ENCODE measurements around the gene CYTL1.
"Not testable (repeated sequence)": the region's sequence is repeated elsewhere in the genome, so short reads cannot be mapped to it uniquely, and the experiment has no call there.

Gene CYTL1

GRCh38 chr4:5019796-5020195 is 538 bp upstream of the CYTL1 start:
- Histone ChIP-seq H3K9ac (ENCODE audit: low read length) (no peak overlapping the region), H3K27ac (ENCODE audit: low read depth, low read length) (no peak overlapping the region), H3K36me3 (ENCODE audit: control insufficient read depth, insufficient read depth, low read length) (no peaks in the 10 kb centered on the region), H3K9me3 (ENCODE audit: control insufficient read depth, insufficient read depth, low read depth, low read length) (no peaks in the 10 kb centered on the region), H3K27me3 (ENCODE audit: control insufficient read depth, insufficient read depth, low read length) (peaks cover 5% of the 10 kb centered on the region; the same call in 1 of the 2 replicates), H3K4me1 (ENCODE audit: control insufficient read depth, insufficient read depth, low read length) (peaks cover 12% of the 10 kb centered on the region), H3K4me3 (ENCODE audit: low read depth, low read length) (peak overlapping the region; percentile 38; the same call in 1 of the 2 replicates)

DNA sequence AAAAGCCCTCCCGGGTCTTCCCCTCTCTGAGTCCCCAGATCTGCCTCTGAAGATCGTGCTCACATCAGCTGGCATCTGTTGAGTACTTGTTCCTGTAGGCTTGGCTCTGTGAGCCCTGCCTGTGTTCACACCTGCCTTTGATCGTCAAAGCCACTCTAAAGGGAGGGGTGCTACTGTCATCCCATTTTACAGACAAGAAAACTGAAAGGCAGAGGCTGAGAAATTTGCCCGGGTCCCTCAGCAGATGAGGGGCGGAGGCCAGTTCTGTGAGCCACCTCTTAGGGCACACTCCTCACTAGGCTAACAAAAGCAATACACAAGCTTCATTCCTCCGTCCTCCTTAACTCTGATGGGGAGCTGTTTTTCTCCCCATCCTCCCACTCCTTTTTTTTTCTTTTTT is 655 bp downstream of the CYTL1 start:
- Histone ChIP-seq H3K9me3 (ENCODE audit: control insufficient read depth, insufficient read depth, low read depth, low read length) (no peaks in the 10 kb centered on the region), H3K27ac (ENCODE audit: low read depth, low read length) (no peak overlapping the region), H3K4me1 (ENCODE audit: control insufficient read depth, insufficient read depth, low read length) (peaks cover 12% of the 10 kb centered on the region), H3K9ac (ENCODE audit: low read length) (no peak overlapping the region), H3K36me3 (ENCODE audit: control insufficient read depth, insufficient read depth, low read length) (no peaks in the 10 kb centered on the region), H3K27me3 (ENCODE audit: control insufficient read depth, insufficient read depth, low read length) (peaks cover 8% of the 10 kb centered on the region; the same call in 1 of the 2 replicates), H3K4me3 (ENCODE audit: low read depth, low read length) (no peak overlapping the region; the same call in 1 of the 2 replicates)

GRCh38 chr4:5018096-5018495 is 1.2 kb downstream of the CYTL1 start:
- Histone ChIP-seq H3K9ac (ENCODE audit: low read length) (no peak overlapping the region), H3K4me1 (ENCODE audit: control insufficient read depth, insufficient read depth, low read length) (peaks cover 12% of the 10 kb centered on the region), H3K27me3 (ENCODE audit: control insufficient read depth, insufficient read depth, low read length) (peaks cover 8% of the 10 kb centered on the region; the same call in 1 of the 2 replicates), H3K27ac (ENCODE audit: low read depth, low read length) (no peak overlapping the region), H3K36me3 (ENCODE audit: control insufficient read depth, insufficient read depth, low read length) (no peaks in the 10 kb centered on the region), H3K4me3 (ENCODE audit: low read depth, low read length) (no peak overlapping the region; the same call in 1 of the 2 replicates), H3K9me3 (ENCODE audit: control insufficient read depth, insufficient read depth, low read depth, low read length) (no peaks in the 10 kb centered on the region)

GRCh38 chr4:5014007-5014682 is 5.1 kb downstream of the CYTL1 start:
- Histone ChIP-seq H3K4me3 (ENCODE audit: low read depth, low read length) (no peak overlapping the region), H3K9ac (ENCODE audit: low read length) (no peak overlapping the region), H3K27me3 (ENCODE audit: control insufficient read depth, insufficient read depth, low read length) (peaks cover 12% of the 10 kb centered on the region; the same call in 1 of the 2 replicates), H3K27ac (ENCODE audit: low read depth, low read length) (no peak overlapping the region), H3K36me3 (ENCODE audit: control insufficient read depth, insufficient read depth, low read length) (no peaks in the 10 kb centered on the region), H3K4me1 (ENCODE audit: control insufficient read depth, insufficient read depth, low read length) (peaks cover 8% of the 10 kb centered on the region), H3K9me3 (ENCODE audit: control insufficient read depth, insufficient read depth, low read depth, low read length) (peaks cover 4% of the 10 kb centered on the region; the same call in 1 of the 2 replicates)

GRCh38 chr4:5012958-5013357 is 6.3 kb downstream of the CYTL1 start:
- H3K36me3 ChIP-seq (ENCODE audit: control insufficient read depth, insufficient read depth, low read length), result no peaks in the 10 kb centered on the region
- H3K27ac ChIP-seq (ENCODE audit: low read depth, low read length), result no peak overlapping the region
- peaks cover 12% of the 10 kb centered on the region; the same call in 1 of the 2 replicates for H3K27me3 ChIP-seq (ENCODE audit: control insufficient read depth, insufficient read depth, low read length)
- peaks cover 4% of the 10 kb centered on the region; the same call in 1 of the 2 replicates for H3K9me3 ChIP-seq (ENCODE audit: control insufficient read depth, insufficient read depth, low read depth, low read length)
- no peak overlapping the region for H3K9ac ChIP-seq (ENCODE audit: low read length)
- H3K4me1 ChIP-seq (ENCODE audit: control insufficient read depth, insufficient read depth, low read length), result peaks cover under 1% of the 10 kb centered on the region; the same call in 1 of the 2 replicates
- no peak overlapping the region for H3K4me3 ChIP-seq (ENCODE audit: low read depth, low read length)

GRCh38 chr4:5012244-5012898 is 6.9 kb downstream of the CYTL1 start:
- no peaks in the 10 kb centered on the region for H3K36me3 ChIP-seq (ENCODE audit: control insufficient read depth, insufficient read depth, low read length)
- no peak overlapping the region for H3K9ac ChIP-seq (ENCODE audit: low read length)
- H3K9me3 ChIP-seq (ENCODE audit: control insufficient read depth, insufficient read depth, low read depth, low read length), result peaks cover 4% of the 10 kb centered on the region; the same call in 1 of the 2 replicates
- no peak overlapping the region for H3K4me3 ChIP-seq (ENCODE audit: low read depth, low read length)
- no peak overlapping the region for H3K27ac ChIP-seq (ENCODE audit: low read depth, low read length)
- H3K27me3 ChIP-seq (ENCODE audit: control insufficient read depth, insufficient read depth, low read length), result peaks cover 12% of the 10 kb centered on the region; the same call in 1 of the 2 replicates
- no peaks in the 10 kb centered on the region for H3K4me1 ChIP-seq (ENCODE audit: control insufficient read depth, insufficient read depth, low read length)

DNA sequence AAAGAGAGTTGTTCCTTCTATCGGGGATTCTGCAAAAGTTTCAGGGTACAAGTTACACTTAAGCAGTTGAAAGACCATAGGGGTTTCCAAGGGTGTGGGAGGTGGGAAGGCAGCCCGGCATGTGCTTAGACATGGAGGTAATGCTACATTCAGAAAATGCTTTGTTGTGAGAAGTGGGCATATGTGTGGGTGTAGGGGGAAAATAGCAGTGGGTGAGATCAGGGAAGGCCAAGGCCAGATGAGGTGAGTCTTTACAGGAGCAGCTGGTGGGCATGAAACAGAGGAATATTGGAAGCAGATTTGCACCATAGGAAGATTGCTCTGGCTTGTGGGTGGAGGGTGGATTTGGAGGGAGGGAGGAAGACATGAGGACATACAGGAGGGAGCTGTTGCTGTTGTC is 8.3 kb downstream of the CYTL1 start:
- H3K9me3 ChIP-seq (ENCODE audit: control insufficient read depth, insufficient read depth, low read depth, low read length), result peaks cover 4% of the 10 kb centered on the region; the same call in 1 of the 2 replicates
- no peaks in the 10 kb centered on the region for H3K4me1 ChIP-seq (ENCODE audit: control insufficient read depth, insufficient read depth, low read length)
- no peaks in the 10 kb centered on the region for H3K36me3 ChIP-seq (ENCODE audit: control insufficient read depth, insufficient read depth, low read length)
- no peak overlapping the region for H3K9ac ChIP-seq (ENCODE audit: low read length)
- no peak overlapping the region for H3K4me3 ChIP-seq (ENCODE audit: low read depth, low read length)
- peaks cover 8% of the 10 kb centered on the region; the same call in 1 of the 2 replicates for H3K27me3 ChIP-seq (ENCODE audit: control insufficient read depth, insufficient read depth, low read length)
- H3K27ac ChIP-seq (ENCODE audit: low read depth, low read length), result no peak overlapping the region

DNA sequence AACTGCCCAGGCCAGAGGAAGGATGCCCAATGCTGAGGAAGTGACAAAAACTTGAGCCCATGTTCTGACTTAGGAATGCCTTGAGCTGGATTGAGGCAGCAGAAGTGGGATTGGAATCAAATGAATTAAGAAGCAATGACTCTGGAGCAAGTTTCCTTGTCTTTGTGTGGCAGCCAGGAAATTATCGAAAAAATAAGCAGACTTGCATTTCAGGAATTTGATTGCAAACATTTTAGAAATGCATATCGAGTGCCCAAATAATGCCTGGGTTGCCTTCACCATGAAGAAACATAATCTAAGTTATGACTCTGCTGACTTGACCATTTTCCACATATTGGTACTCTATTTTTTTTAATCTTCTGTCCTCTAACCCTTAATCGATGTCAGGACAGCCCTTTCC is 9.5 kb downstream of the CYTL1 start:
- Histone ChIP-seq H3K27ac (ENCODE audit: low read depth, low read length) (no peak overlapping the region), H3K27me3 (ENCODE audit: control insufficient read depth, insufficient read depth, low read length) (peaks cover 8% of the 10 kb centered on the region; the same call in 1 of the 2 replicates), H3K9ac (ENCODE audit: low read length) (no peak overlapping the region), H3K4me1 (ENCODE audit: control insufficient read depth, insufficient read depth, low read length) (no peaks in the 10 kb centered on the region), H3K36me3 (ENCODE audit: control insufficient read depth, insufficient read depth, low read length) (no peaks in the 10 kb centered on the region), H3K4me3 (ENCODE audit: low read depth, low read length) (no peak overlapping the region), H3K9me3 (ENCODE audit: control insufficient read depth, insufficient read depth, low read depth, low read length) (peaks cover 4% of the 10 kb centered on the region; the same call in 1 of the 2 replicates)

DNA sequence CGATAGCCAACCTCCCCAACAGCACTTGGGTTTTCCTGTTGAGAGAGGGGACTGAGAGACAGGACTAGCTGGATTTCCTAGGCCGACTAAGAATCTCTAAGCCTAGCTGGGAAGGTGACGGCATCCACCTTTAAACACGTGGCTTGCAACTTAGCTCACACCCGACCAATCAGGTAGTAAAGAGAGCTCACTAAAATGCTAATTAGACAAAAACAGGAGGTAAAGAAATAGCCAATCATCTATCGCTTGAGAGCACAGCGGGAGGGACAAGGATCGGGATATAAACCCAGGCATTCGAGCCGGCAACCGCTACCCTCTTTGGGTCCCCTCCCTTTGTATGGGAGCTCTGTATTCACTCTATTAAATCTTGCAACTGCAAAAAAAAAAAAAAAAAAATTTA is 12.3 kb downstream of the CYTL1 start:
- H3K9me3 ChIP-seq (ENCODE audit: control insufficient read depth, insufficient read depth, low read depth, low read length); H3K27me3 ChIP-seq (ENCODE audit: control insufficient read depth, insufficient read depth, low read length); H3K9ac ChIP-seq (ENCODE audit: low read length); H3K4me3 ChIP-seq (ENCODE audit: low read depth, low read length); H3K27ac ChIP-seq (ENCODE audit: low read depth, low read length); H3K4me1 ChIP-seq (ENCODE audit: control insufficient read depth, insufficient read depth, low read length); H3K36me3 ChIP-seq (ENCODE audit: control insufficient read depth, insufficient read depth, low read length): not testable (repeated sequence)

- Histone ChIP-seq H3K9me3 (ENCODE audit: control insufficient read depth, insufficient read depth, low read depth, low read length) (no peaks in the 10 kb centered on the region), H3K27me3 (ENCODE audit: control insufficient read depth, insufficient read depth, low read length) (peaks cover 3% of the 10 kb centered on the region)
Measured at GRCh38 chr4:5004496-5004895, 14.8 kb downstream of the CYTL1 start.

GRCh38 chr4:5003918-5004317 is 15.3 kb downstream of the CYTL1 start:
- H3K4me3 ChIP-seq (ENCODE audit: low read depth, low read length), result no peak overlapping the region
- H3K4me1 ChIP-seq (ENCODE audit: control insufficient read depth, insufficient read depth, low read length), result no peaks in the 10 kb centered on the region
- no peak overlapping the region for H3K27ac ChIP-seq (ENCODE audit: low read depth, low read length)
- H3K9ac ChIP-seq (ENCODE audit: low read length), result no peak overlapping the region
- H3K9me3 ChIP-seq (ENCODE audit: control insufficient read depth, insufficient read depth, low read depth, low read length), result no peaks in the 10 kb centered on the region
- peaks cover 3% of the 10 kb centered on the region for H3K27me3 ChIP-seq (ENCODE audit: control insufficient read depth, insufficient read depth, low read length)
- H3K36me3 ChIP-seq (ENCODE audit: control insufficient read depth, insufficient read depth, low read length), result no peaks in the 10 kb centered on the region

More at GRCh38 chr4:5004496-5004895, 14.8 kb downstream of the CYTL1 start:
- H3K9ac ChIP-seq (ENCODE audit: low read length), result no peak overlapping the region
- no peak overlapping the region for H3K4me3 ChIP-seq (ENCODE audit: low read depth, low read length)
- H3K27ac ChIP-seq (ENCODE audit: low read depth, low read length), result no peak overlapping the region
- no peaks in the 10 kb centered on the region for H3K4me1 ChIP-seq (ENCODE audit: control insufficient read depth, insufficient read depth, low read length)
- no peaks in the 10 kb centered on the region for H3K36me3 ChIP-seq (ENCODE audit: control insufficient read depth, insufficient read depth, low read length)

Measured in HUES6 (cell line).